Fibroblast of lung (primary cell): ENCODE data around the gene IRF9. TPM values are rescaled to one million over a fixed set of nuclear protein-coding genes. Genes with fewer than 3 reads are reported as not detected.

Experiments
- DNase-seq, 2 donors: peaks; one replicate each; pipeline versions ENCODE4 v3.0.0 to v3.0.0-alpha.2; 2010; ENCODE audit warnings: low read depth in 2 of 2
- H2AFZ ChIP-seq: 2 replicates; pipeline ENCODE4 v1.5.1; 2012; ENCODE audit warnings: low read length, control low read depth, inconsistent platforms
- H3K27ac ChIP-seq: 2 replicates; pipeline ENCODE4 v1.5.1; 2011; ENCODE audit warnings: low read length, control low read depth; ENCODE audit not compliant: insufficient read depth
- H3K27me3 ChIP-seq: 2 replicates; pipeline ENCODE4 v1.5.1; 2011; ENCODE audit warnings: mild to moderate bottlenecking, low read length; ENCODE audit not compliant: control insufficient read depth, insufficient read depth
- H3K36me3 ChIP-seq: 2 replicates; pipeline ENCODE4 v1.5.1; 2011; ENCODE audit warnings: low read length; ENCODE audit not compliant: control insufficient read depth, insufficient read depth
- H3K4me1 ChIP-seq: 2 replicates; pipeline ENCODE4 v1.5.1; 2011; ENCODE audit warnings: low read length; ENCODE audit not compliant: control insufficient read depth, insufficient read depth; ENCODE audit errors: extremely low read depth
- H3K4me2 ChIP-seq: 2 replicates; pipeline ENCODE4 v1.5.1; 2011; ENCODE audit warnings: low read length, control low read depth; ENCODE audit not compliant: insufficient read depth; ENCODE audit errors: extremely low read depth
- H3K4me3 ChIP-seq, 4 experiments: fragments of 200-600 bp in 1 of 4; sonication (generic) in 1 of 4; replicated peaks in 1 of 4; 2 replicates each; pipeline ENCODE4 v1.5.1; 2011 to 2016; ENCODE audit warnings: low read length in 4 of 4, low read depth in 3 of 4, mild to moderate bottlenecking in 3 of 4, control low read depth in 2 of 4, inconsistent platforms in 1 of 4, mixed read lengths in 1 of 4; ENCODE audit not compliant: insufficient read depth in 1 of 4; ENCODE audit errors: control extremely low read depth in 1 of 4
- H3K79me2 ChIP-seq: 2 replicates; pipeline ENCODE4 v1.5.1; 2012; ENCODE audit warnings: mild to moderate bottlenecking, low read length, inconsistent platforms; ENCODE audit not compliant: control insufficient read depth, insufficient read depth
- H3K9ac ChIP-seq: 2 replicates; pipeline ENCODE4 v1.5.1; 2011; ENCODE audit warnings: mild to moderate bottlenecking, low read length, control low read depth; ENCODE audit not compliant: insufficient read depth
- H3K9me3 ChIP-seq: 2 replicates; pipeline ENCODE4 v1.5.1; 2012; ENCODE audit warnings: low read depth, low read length; ENCODE audit not compliant: control insufficient read depth, insufficient read depth
- H4K20me1 ChIP-seq: 2 replicates; pipeline ENCODE4 v1.5.1; 2011; ENCODE audit warnings: low read length; ENCODE audit not compliant: control insufficient read depth, insufficient read depth; ENCODE audit errors: extremely low read depth
- CTCF ChIP-seq, 2 donors: IDR thresholded peaks in 1 of 2; conservative IDR thresholded peaks in 1 of 2; 1 replicate in 1 of 2; 2 replicates in 1 of 2; pipeline ENCODE4 v1.5.1; 2011 to 2012; ENCODE audit warnings: low read length in 2 of 2, control low read depth in 1 of 2, inconsistent platforms in 1 of 2, low read depth in 1 of 2, mild to moderate bottlenecking in 1 of 2
- EZH2 ChIP-seq: IDR thresholded peaks from 2 replicates; pipeline ENCODE4 v1.5.1; 2012; ENCODE audit warnings: low read length, control low read depth, mild to moderate bottlenecking; ENCODE audit errors: missing control alignments
- polyA plus RNA-seq, 2 donors: library from polyadenylated mRNA; depleted of rRNA in 1 of 2; stranded (reverse) in 1 of 2; unstranded in 1 of 2; fragments of >200 nt; gene quantifications; 2 replicates each; pipeline ENCODE4 v1.2.1, GENCODE V29; 2011 to 2012; ENCODE audit warnings: missing spikeins in 1 of 2
- total RNA-seq: library from RNA; depleted of rRNA; stranded (reverse); fragments of >200 nt; gene quantifications from 2 replicates; pipeline ENCODE4 v1.2.1, GENCODE V29; 2014

IRF9 gene
- total and polyA plus RNA-seq, 2 donors (not counting 1 experiment from before 2014, with no cell fraction given): 79.9 to 142 TPM

GRCh38 chr14:24183014-24183481 is 22.0 kb downstream of the IRF9 start:
- H3K27ac ChIP-seq: no peak overlapping the region
- H3K36me3 ChIP-seq: peaks cover 41% of the 10 kb centered on the region
- no peak for TF ChIP-seq CTCF (conservative IDR thresholded peaks at IDR 0.05 in 1 of 2, IDR thresholded peaks at IDR 0.05 in 1 of 2; ENCODE audit: low read depth in 1 of 2, low read length in 2 of 2)
- no peak for TF ChIP-seq EZH2
- H3K4me2 ChIP-seq: no peak overlapping the region
- H3K9ac ChIP-seq: no peak overlapping the region
- no peak for DNase-seq
- no peak overlapping the region for H3K4me3 ChIP-seq
- H3K79me2 ChIP-seq: peaks cover 7% of the 10 kb centered on the region
- no peaks in the 10 kb centered on the region for H4K20me1 ChIP-seq
- H3K9me3 ChIP-seq: no peaks in the 10 kb centered on the region
- H3K4me1 ChIP-seq: peaks cover 4% of the 10 kb centered on the region
- no peaks in the 10 kb centered on the region for H3K27me3 ChIP-seq
- no peak overlapping the region for H2AFZ ChIP-seq

GRCh38 chr14:24184104-24184970 is 23.3 kb downstream of the IRF9 start:
- Histone ChIP-seq H4K20me1 (no peaks in the 10 kb centered on the region), H3K4me1 (peaks cover 4% of the 10 kb centered on the region), H3K9ac (no peak overlapping the region), H3K27me3 (no peaks in the 10 kb centered on the region), H2AFZ (no peak overlapping the region), H3K79me2 (peaks cover 7% of the 10 kb centered on the region), H3K4me2 (no peak overlapping the region), H3K36me3 (peaks cover 34% of the 10 kb centered on the region), H3K4me3 (no peak overlapping the region), H3K9me3 (no peaks in the 10 kb centered on the region), H3K27ac (no peak overlapping the region)
- TF ChIP-seq EZH2: no peak
- no peak for TF ChIP-seq CTCF (conservative IDR thresholded peaks at IDR 0.05 in 1 of 2, IDR thresholded peaks at IDR 0.05 in 1 of 2; ENCODE audit: low read depth in 1 of 2, low read length in 2 of 2)
- DNase-seq: no peak

- Histone ChIP-seq H3K27ac (no peak overlapping the region), H3K36me3 (peaks cover 30% of the 10 kb centered on the region), H3K9ac (no peak overlapping the region), H3K9me3 (no peaks in the 10 kb centered on the region), H3K4me3 (no peak overlapping the region), H2AFZ (no peak overlapping the region), H3K79me2 (peaks cover 7% of the 10 kb centered on the region), H3K4me1 (peaks cover 4% of the 10 kb centered on the region), H4K20me1 (no peaks in the 10 kb centered on the region), H3K27me3 (no peaks in the 10 kb centered on the region), H3K4me2 (no peak overlapping the region)
- DNase-seq: no peak
- TF ChIP-seq CTCF (conservative IDR thresholded peaks at IDR 0.05 in 1 of 2, IDR thresholded peaks at IDR 0.05 in 1 of 2; ENCODE audit: low read depth in 1 of 2, low read length in 2 of 2) (no peak), EZH2 (no peak)
Observed at GRCh38 chr14:24185026-24185425, 24.0 kb downstream of the IRF9 start.
